Bone marrow (tissue), 2 donors: ENCODE data around the gene SNCA.

Source experiments
- DNase-seq, 2 donors: peaks; one replicate each; lab custom pipeline; 2025; lab: John Stamatoyannopoulos, UW

SNCA gene

DNA sequence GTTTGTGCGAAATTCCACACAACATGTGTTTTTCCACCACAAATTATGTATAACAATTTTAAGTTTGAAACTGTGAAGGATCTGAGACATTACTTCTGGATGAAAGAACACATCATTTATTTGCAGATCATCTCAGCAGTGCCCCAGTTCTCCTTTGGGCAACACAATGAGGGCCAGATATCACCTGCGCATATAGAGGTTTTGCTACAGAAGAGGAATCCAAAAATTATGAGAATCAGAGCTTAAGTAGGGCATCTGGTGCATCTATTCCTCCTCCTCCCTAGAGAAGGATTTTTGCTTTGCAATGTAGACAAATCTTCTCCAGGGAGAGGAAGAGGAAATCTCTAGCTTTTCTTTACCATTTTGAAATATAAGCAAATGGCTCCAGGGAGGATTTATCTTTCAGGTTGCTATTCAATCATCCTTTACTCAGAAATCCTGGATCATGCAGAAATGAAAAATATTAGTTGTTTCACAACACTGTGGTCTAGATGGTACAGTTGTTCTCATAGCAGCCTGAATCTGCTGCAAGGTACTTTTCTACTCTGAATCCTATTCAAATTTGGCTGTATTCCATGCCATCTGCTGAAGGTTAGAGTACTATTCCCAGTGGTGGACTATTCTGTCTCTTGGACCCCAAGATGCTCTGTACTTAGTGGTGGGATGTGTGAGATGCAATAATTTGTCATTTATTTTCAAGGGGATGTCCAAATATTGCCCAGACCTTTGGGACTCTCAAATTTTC is 132.1 kb downstream of the SNCA start:
- DNase-seq = no peak

DNA sequence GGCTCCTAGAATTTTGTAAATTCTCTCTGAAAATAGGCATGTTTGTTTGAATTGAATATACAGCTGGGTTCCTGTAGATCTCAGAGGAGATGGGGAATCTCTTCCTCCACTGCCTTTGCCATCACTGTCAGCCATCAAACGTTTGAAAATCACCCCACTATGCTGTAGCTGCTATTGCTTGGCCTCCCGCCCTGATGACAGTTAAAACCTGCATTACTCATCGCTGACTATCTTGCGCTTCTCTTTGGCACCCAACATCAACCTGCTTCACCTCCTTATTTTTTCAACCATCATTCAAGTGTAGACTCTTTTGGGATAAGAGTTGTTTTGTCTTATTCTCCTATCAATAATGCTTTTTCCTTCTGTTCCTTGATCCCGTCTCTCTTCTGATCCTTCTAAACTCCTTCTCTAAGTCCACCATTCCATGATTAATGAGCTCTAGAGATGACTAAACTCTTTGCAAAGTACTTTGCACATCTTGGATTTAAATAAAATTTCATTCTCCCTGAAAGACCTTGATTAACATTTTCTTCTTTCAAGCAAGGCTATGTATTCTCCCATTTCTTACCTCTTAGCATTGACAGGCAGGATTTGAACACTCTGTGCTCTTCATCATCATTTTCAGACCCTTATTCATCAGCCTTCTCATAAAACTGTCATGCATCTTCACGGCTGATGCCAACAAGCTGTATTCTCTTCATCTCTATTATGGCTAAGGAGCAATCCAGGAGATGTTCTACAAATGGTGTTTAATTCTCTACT is 133.0 kb downstream of the SNCA start:
- no peak for DNase-seq

DNA sequence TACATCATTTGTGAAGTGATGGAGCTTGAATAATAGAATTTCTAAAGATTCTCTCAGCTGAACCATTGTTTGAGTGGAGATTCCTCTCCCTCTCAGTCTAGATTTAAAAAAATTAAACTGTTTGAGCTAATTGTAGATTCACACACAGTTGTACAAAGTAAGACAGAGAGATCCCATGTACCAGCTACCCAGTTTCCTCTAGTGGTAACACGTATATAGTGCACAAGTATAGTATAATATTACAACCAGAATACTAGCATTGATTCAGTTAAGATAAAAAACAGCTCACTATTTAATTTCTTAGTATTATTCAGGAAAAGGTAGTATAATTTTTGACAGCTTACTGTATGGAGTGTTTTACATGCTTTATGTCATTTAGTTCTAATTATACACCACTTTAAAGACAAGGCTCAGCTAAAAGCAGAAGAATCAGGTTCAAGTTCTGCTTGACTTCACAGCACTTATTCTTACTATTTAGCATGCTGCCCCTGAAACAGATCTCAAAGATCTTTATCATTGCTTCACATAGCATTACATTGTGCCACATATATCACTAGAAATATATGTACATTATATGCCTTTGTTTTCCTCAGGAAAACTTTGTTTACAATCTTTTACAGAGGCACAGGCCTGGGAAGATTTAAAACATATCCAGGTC is 136.1 kb downstream of the SNCA start:
- DNase-seq = no peak

DNA sequence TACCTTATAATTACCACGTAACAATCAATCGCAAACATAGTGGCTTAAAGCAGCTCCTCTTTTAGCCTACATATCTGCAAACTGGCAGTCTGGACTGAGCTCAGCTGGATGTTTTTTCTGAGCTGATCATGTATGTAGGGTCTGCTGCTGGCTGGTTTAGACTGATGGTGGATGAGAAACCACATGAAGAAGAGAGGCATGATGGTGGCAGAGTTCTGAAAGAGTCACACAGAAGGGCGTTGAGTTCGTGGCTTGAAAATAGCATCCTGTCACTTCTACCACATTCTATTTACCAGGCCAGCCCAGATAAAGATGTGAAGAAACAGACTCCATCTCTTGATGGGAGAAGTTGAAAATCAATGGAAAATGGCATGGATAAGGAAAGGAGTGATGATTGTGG is 151.3 kb downstream of the SNCA start:
- no peak for DNase-seq

DNA sequence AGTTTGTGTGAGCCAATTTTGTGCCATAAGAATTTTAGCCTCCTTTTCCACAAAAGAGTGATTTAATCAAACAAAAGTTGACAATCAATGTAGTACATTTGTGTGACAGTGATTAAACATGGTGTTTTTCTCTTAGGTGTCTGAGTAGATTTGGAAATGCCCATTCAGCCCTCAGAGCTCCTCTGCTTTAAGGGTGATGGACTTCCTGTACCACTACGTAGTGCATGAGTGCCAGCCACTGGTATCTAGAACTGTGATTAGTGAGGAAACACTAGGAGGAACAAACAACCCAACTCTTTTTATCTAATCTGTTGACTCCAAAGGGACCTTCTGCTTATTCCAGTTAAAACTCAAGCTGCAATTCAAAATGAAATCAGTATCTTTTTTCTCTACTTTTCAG is 151.7 kb downstream of the SNCA start:
- DNase-seq = no peak

DNA sequence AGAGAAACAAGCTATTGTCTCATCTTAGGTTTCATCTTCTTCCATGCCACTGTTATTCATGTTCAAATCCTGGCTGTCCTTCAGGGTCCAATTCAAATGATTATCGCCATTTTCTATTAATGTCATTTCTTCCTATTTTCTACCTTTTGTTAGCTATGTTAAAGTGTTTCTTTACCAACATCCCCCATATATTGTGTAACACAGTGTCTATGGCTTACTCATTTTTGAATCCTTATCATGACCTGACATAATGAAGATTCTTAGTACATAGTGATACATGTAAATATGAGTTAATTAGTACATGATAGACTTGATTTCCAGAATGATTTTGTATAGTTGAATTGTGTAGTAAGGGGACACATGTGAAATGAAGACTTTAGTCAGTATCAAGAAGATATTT is 152.4 kb downstream of the SNCA start:
- no peak for DNase-seq

DNA sequence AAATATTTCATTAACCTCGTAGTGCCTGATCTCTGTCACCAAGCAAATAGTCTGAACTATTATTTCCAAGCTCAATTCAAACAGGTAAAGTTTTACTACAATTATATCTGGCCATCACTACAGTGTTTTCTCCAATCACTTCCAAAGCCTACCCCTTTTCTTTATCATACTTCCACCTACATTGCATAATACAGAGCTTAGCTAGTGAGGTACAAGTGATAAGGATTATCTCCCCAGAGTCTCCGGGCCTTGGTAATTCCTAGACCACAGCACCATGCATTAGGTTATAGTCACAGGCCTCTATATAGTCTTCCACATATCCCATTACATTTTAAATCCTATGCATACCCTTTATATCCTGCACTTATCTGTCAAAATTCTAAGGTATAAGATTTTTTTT is 154.2 kb downstream of the SNCA start:
- DNase-seq = no peak

DNA sequence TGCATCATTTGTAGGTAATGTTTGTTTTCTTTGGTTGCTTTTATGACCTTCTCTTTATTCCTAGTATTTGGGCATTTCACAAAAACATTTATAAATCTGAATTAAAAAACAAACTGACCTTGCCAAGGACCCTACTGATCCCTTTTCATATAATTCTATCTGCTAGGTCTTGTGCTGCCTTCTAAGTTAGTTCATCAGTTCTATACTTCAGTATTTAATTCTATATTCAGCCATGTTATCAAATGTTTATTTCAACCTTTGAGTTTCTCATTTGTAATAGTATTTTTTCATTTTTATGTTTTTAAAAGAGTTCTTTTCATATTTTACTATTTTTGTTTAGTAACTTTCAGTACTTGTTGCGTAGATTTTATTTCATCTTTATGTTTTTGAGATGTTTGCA is 155.3 kb downstream of the SNCA start:
- no peak for DNase-seq

DNA sequence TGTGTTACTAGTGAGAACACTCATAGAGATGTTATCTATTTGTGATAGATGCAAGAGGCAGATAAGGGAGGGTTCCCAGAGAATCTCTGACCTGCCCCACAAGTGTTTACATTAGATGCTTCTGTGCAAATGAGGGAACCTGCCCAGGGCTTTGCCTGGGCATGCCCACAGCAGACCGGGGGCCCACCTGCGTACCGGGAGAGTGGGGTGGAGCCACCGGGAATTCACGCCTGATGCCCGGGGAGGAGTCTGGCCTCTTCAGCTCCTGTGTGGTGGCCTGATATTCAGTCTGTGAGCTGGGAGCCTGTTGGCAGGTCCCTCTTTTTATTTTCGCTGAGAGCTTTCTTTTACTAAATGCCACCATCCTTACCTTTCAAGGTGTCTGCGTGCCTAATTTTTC is 155.7 kb downstream of the SNCA start:
- no peak for DNase-seq

DNA sequence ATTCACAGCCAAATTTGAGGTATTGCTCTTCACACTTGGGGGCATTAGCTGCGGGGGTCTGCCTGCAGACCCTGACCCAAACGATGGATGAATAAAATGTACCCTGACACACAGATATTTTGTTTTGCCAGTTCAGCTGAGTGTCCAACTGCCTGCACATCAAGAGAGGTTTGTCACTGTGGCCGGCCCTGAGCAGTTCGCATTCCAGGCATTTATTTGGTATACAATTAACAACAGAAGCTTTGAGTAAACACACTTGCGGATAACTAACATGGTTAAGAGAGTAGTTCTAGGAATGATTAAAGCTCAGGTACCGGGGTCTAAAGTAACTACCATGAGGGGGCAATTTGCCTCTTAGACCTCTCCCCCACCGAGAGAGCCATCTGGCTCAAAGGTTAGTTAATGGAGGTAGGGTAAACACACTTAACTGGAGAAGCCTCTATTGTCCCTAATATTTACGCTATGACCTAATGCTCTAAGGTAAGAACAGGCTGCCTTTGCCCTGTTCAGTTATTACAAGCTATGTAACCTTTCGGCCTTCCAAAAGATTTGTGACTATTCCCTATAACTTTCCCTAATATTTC is 162.0 kb downstream of the SNCA start:
- DNase-seq = no peak
